ENCODE results near the gene BMPR1B. TPM values are rescaled to one million over a fixed set of nuclear protein-coding genes. Genes with fewer than 3 reads are reported as not detected.

Gene BMPR1B
- total and polyA plus RNA-seq, 2 of the 4 experiments (the other 2 are of a cell fraction), result 0.24 to 0.90 TPM

GRCh38 chr4:95156452-95156765 lies 398.7 kb downstream of the BMPR1B start:
- H3K4me2 ChIP-seq (ENCODE audit: low read depth, low read length), result peak overlapping the region; percentile 55; the same call in 1 of the 2 replicates
- intact Hi-C loops (cut with micrococcal nuclease), result no loop called here
- DNase-seq, result no peak
- no peaks in the 10 kb centered on the region for H3K36me3 ChIP-seq (ENCODE audit: control insufficient read depth, insufficient read depth, low read length)
- no peaks in the 10 kb centered on the region for H3K9me1 ChIP-seq (ENCODE audit: insufficient read depth, low read length)
- no peak overlapping the region for H2AFZ ChIP-seq (replicated peaks; ENCODE audit: low read length, poor library complexity)
- dilution Hi-C loops (cut with HindIII; ENCODE audit: low sequenced_read_pairs, unreplicated experiment), result no loop called here
- no peaks in the 10 kb centered on the region; the same call in 1 of the 2 replicates for H3K27me3 ChIP-seq (ENCODE audit: control insufficient read depth, insufficient read depth, low read length)
- no peak overlapping the region for H3K4me3 ChIP-seq (ENCODE audit: insufficient read depth, low read depth, low read length)
- no peak overlapping the region for H2BK120ac ChIP-seq (ENCODE audit: low read depth, low read length)
- no peak overlapping the region for H2BK5ac ChIP-seq (ENCODE audit: low read depth, low read length, poor library complexity, severe bottlenecking)
- H3K56ac ChIP-seq (ENCODE audit: extremely low read depth, insufficient read depth, low read length), result no peak overlapping the region
- H4K8ac ChIP-seq (ENCODE audit: low read depth in 2 of 2, low read length in 2 of 2), result no peak overlapping the region
- no peak overlapping the region for H3K23ac ChIP-seq (ENCODE audit: low read depth, low read length)
- no peak overlapping the region for H3K9ac ChIP-seq (ENCODE audit: low read depth, low read length)
- H2AK9ac ChIP-seq (replicated peaks; ENCODE audit: low read depth, low read length, poor library complexity), result no peak overlapping the region
- H4K20me1 ChIP-seq (ENCODE audit: insufficient read depth, low read length), result no peaks in the 10 kb centered on the region
- no peak overlapping the region for H3K27ac ChIP-seq (ENCODE audit: insufficient read depth, low read length)
- no peak overlapping the region for H2AK5ac ChIP-seq (ENCODE audit: low read depth, low read length)
- no peak overlapping the region for H2BK15ac ChIP-seq (ENCODE audit: low read depth, low read length)
- no TSS peak for BruUV-seq (replicated peaks)
- ATAC-seq (ENCODE audit: low read depth), result peak; percentile 49
- no peak overlapping the region for H4K5ac ChIP-seq (ENCODE audit: low read depth, low read length)
- ChIA-PET POLR2A (ENCODE audit: unreplicated experiment) (no interaction called here), CTCF (interaction anchor here (0.7 kb wide), 2 partner anchors 974 to 1583 kb away, joined by 3 to 7 read pairs; no protein-coding TSS in a partner anchor)
- no CpG with 5 or more reads among the region's 3 CpGs for WGBS, 2 experiments (ENCODE audit: extremely low coverage in 2 of 2, insufficient read length in 1 of 2)
- H3K14ac ChIP-seq (replicated peaks; ENCODE audit: low read depth, low read length), result no peak overlapping the region
- H3K4me1 ChIP-seq (ENCODE audit: control insufficient read depth, insufficient read depth, low read length), result no peaks in the 10 kb centered on the region
- H4K91ac ChIP-seq (ENCODE audit: insufficient read depth, low read depth, low read length), result no peak overlapping the region
- H2BK20ac ChIP-seq (ENCODE audit: low read depth, low read length), result no peak overlapping the region
- in situ Hi-C loops (cut with MboI; ENCODE audit: low sequenced_read_pairs), result no loop called here
- H3K4ac ChIP-seq (ENCODE audit: low read depth, low read length), result no peak overlapping the region
- no peak overlapping the region for H3K18ac ChIP-seq (ENCODE audit: low read depth, low read length)
- TF ChIP-seq CEBPB (IDR thresholded peaks at IDR 0.05; ENCODE audit: low read depth, low read length) (peak; percentile 37; the same call in 1 of the 2 replicates), RFX5 (IDR thresholded peaks at IDR 0.05; ENCODE audit: low read depth, low read length) (no peak)
- H3K79me1 ChIP-seq (ENCODE audit: low read depth in 1 of 2, low read length in 2 of 2), result no peaks in the 10 kb centered on the region
- H3K9me3 ChIP-seq (ENCODE audit: control insufficient read depth, insufficient read depth, low read length), result no peaks in the 10 kb centered on the region

Data from IMR-90 (cell line).